ENCODE measurements around the gene GPD1. TPM values are rescaled to one million over a fixed set of nuclear protein-coding genes. Genes with fewer than 3 reads are reported as not detected.
"Not testable (repeated sequence)": the region's sequence is repeated elsewhere in the genome, so short reads cannot be mapped to it uniquely, and the experiment has no call there.

The GPD1 gene
- total RNA-seq, 1 donor from 2014 or later = 9.0 TPM

GRCh38 chr12:50151047-50151687 lies 47.4 kb downstream of the GPD1 start:
- no peak for DNase-seq (ENCODE audit: extremely low spot score, unreplicated experiment)
- no peaks in the 10 kb centered on the region for H3K9me3 Mint-ChIP-seq
- H3K36me3 Mint-ChIP-seq = no peaks in the 10 kb centered on the region
- H3K4me1 Mint-ChIP-seq (ENCODE audit: unreplicated experiment) = peaks cover 3% of the 10 kb centered on the region
- H3K4me3 Mint-ChIP-seq = no peak overlapping the region
- no peak overlapping the region for H3K27ac Mint-ChIP-seq
- no peaks in the 10 kb centered on the region for H3K27me3 Mint-ChIP-seq
- no peak for TF ChIP-seq CTCF (conservative IDR thresholded peaks at IDR 0.05)

- not testable (repeated sequence) for H3K27ac Mint-ChIP-seq
Measured at GRCh38 chr12:50154947-50155346, 51.1 kb downstream of the GPD1 start.

GRCh38 chr12:50156641-50157040 lies 52.8 kb downstream of the GPD1 start:
- Mint-ChIP-seq H3K4me3 (no peak overlapping the region), H3K4me1 (ENCODE audit: unreplicated experiment) (peaks cover 5% of the 10 kb centered on the region), H3K27ac (no peak overlapping the region), H3K36me3 (peaks cover 13% of the 10 kb centered on the region), H3K9me3 (no peaks in the 10 kb centered on the region), H3K27me3 (no peaks in the 10 kb centered on the region)
- DNase-seq (ENCODE audit: extremely low spot score, unreplicated experiment) = no peak
- no peak for TF ChIP-seq CTCF (conservative IDR thresholded peaks at IDR 0.05)

More at GRCh38 chr12:50154947-50155346, 51.1 kb downstream of the GPD1 start:
- not testable (repeated sequence) for DNase-seq (ENCODE audit: extremely low spot score, unreplicated experiment); H3K27me3 Mint-ChIP-seq; H3K9me3 Mint-ChIP-seq; H3K4me3 Mint-ChIP-seq; H3K4me1 Mint-ChIP-seq (ENCODE audit: unreplicated experiment)
- H3K36me3 Mint-ChIP-seq = peaks cover 13% of the 10 kb centered on the region

GRCh38 chr12:50157259-50157658 lies 53.5 kb downstream of the GPD1 start:
- no peak for DNase-seq (ENCODE audit: extremely low spot score, unreplicated experiment)
- peak overlapping the region; percentile 14 for H3K27ac Mint-ChIP-seq
- no peak overlapping the region for H3K4me3 Mint-ChIP-seq

GRCh38 chr12:50160643-50161042 lies 56.8 kb downstream of the GPD1 start:
- Mint-ChIP-seq H3K9me3 (no peaks in the 10 kb centered on the region), H3K36me3 (peaks cover 17% of the 10 kb centered on the region), H3K4me3 (no peak overlapping the region), H3K4me1 (ENCODE audit: unreplicated experiment) (peaks cover 8% of the 10 kb centered on the region), H3K27me3 (no peaks in the 10 kb centered on the region), H3K27ac (peak overlapping the region; percentile 6)
- TF ChIP-seq CTCF (conservative IDR thresholded peaks at IDR 0.05) = no peak
- DNase-seq (ENCODE audit: extremely low spot score, unreplicated experiment) = no peak

More at GRCh38 chr12:50157259-50157658, 53.5 kb downstream of the GPD1 start:
- peaks cover 5% of the 10 kb centered on the region for H3K4me1 Mint-ChIP-seq (ENCODE audit: unreplicated experiment)
- H3K36me3 Mint-ChIP-seq = peaks cover 13% of the 10 kb centered on the region
- no peak for TF ChIP-seq CTCF (conservative IDR thresholded peaks at IDR 0.05)
- H3K9me3 Mint-ChIP-seq = no peaks in the 10 kb centered on the region
- no peaks in the 10 kb centered on the region for H3K27me3 Mint-ChIP-seq

Other genes with a start within 250 kb of the GPD1 start
- 0.14 and 1.7 TPM in 2 replicates for gene FAIM2, start 200.1 kb upstream of the GPD1 start, total RNA-seq (ENCODE audit: low replicate concordance)
- gene AQP2, start 153.3 kb upstream of the GPD1 start, total RNA-seq (ENCODE audit: low replicate concordance) = 0.55 TPM in 1 of 2 replicates, not detected in the other
- gene AQP5, start 142.1 kb upstream of the GPD1 start, total RNA-seq (ENCODE audit: low replicate concordance) = 0.95 and 0.97 TPM in 2 replicates
- 0.22 TPM in 1 of 2 replicates, not detected in the other for gene AQP6, start 131.1 kb upstream of the GPD1 start, total RNA-seq (ENCODE audit: low replicate concordance)
- 32.4 and 70.6 TPM in 2 replicates for gene RACGAP1, start 78.5 kb upstream of the GPD1 start, total RNA-seq (ENCODE audit: low replicate concordance)
- gene ASIC1, start 46.4 kb upstream of the GPD1 start, total RNA-seq (ENCODE audit: low replicate concordance) = 5.5 and 18.1 TPM in 2 replicates
- gene SMARCD1, start 18.7 kb upstream of the GPD1 start, total RNA-seq (ENCODE audit: low replicate concordance) = 55.0 and 100 TPM in 2 replicates
- gene COX14, start 8.2 kb downstream of the GPD1 start, total RNA-seq (ENCODE audit: low replicate concordance) = 42.6 and 55.2 TPM in 2 replicates
- 32.5 and 59.7 TPM in 2 replicates for gene CERS5, start 63.4 kb downstream of the GPD1 start, total RNA-seq (ENCODE audit: low replicate concordance)
- 54.4 and 91.9 TPM in 2 replicates for gene LIMA1, start 179.5 kb downstream of the GPD1 start, total RNA-seq (ENCODE audit: low replicate concordance)

All from type B pancreatic cell (in vitro differentiated cells).